Esophagus muscularis mucosa (tissue), 4 donors: ENCODE measurements around the gene ZFYVE1. TPM values are rescaled to one million over a fixed set of nuclear protein-coding genes. Genes with fewer than 3 reads are reported as not detected.

ENCODE experiments used
- DNase-seq: peaks from one replicate; pipeline ENCODE4 v3.0.0-alpha.2; 2017; ENCODE audit errors: extremely low spot score
- H3K27ac ChIP-seq, 4 donors: fragments of 200-600 bp; sonication (generic); replicated peaks in 1 of 4; 1 replicate in 3 of 4; 2 replicates in 1 of 4; pipeline ENCODE4 v1.5.1; 2016 to 2019; ENCODE audit warnings: mild to moderate bottlenecking in 1 of 4
- H3K27me3 ChIP-seq, 4 donors: fragments of 200-600 bp; sonication (generic); one replicate each; pipeline versions ENCODE4 v1.5.1 to v1.6.0; 2016 to 2019
- H3K36me3 ChIP-seq, 4 donors: fragments of 200-600 bp; sonication (generic); one replicate each; pipeline ENCODE4 v1.5.1; 2016 to 2019
- H3K4me1 ChIP-seq, 4 donors: fragments of 200-600 bp; sonication (generic); one replicate each; pipeline ENCODE4 v1.5.1; 2016 to 2019
- H3K4me3 ChIP-seq, 4 donors: fragments of 200-600 bp; sonication (generic); 1 replicate in 2 of 4; 2 replicates in 2 of 4; pipeline ENCODE4 v1.5.1; 2016 to 2019; ENCODE audit warnings: mild to moderate bottlenecking in 4 of 4, moderate library complexity in 1 of 4
- H3K9me3 ChIP-seq, 4 donors: fragments of 200-600 bp; sonication (generic); 1 replicate in 3 of 4; 2 replicates in 1 of 4; pipeline ENCODE4 v1.5.1; 2016 to 2019
- EP300 ChIP-seq: sonication (generic); formaldehyde crosslinking; IDR thresholded peaks from one replicate; pipeline ENCODE4 v1.6.1; 2017; ENCODE audit warnings: antibody characterized with exemption
- POLR2A ChIP-seq: fragments of 450-650 bp; IDR thresholded peaks from one replicate; pipeline ENCODE4 v1.6.1; 2017; ENCODE audit warnings: antibody characterized with exemption, moderate library complexity, mild to moderate bottlenecking, low read depth
- POLR2AphosphoS5 ChIP-seq, 2 donors: sonication (generic); formaldehyde crosslinking; IDR thresholded peaks; one replicate each; pipeline ENCODE4 v1.6.1; 2017; ENCODE audit warnings: antibody characterized with exemption in 2 of 2
- WGBS: methylation state at CpG from one replicate; pipeline ENCODE4 v1.1.5; 2018; 5-methylcytosine and 5-hydroxymethylcytosine counted together
- intact Hi-C: fragments of 100-400 bp; cut with DNase I; formaldehyde crosslinking; loops from one replicate; pipeline ENCODE4 v1.15.1; 2023
- total RNA-seq, 4 donors: library from RNA; depleted of rRNA; stranded (reverse); fragments of >200 nt; gene quantifications; one replicate each; pipeline versions ENCODE4 v1.1.0 to v1.2.1, GENCODE V29; 2016
- TF ChIP-seq, protein P1 (sequence below), 3 experiments: fragments of 200-600 bp in 2 of 3; fragments of 450-650 bp in 1 of 3; sonication (generic) in 2 of 3; IDR thresholded peaks; one replicate each; pipeline ENCODE4 v1.5.1; 2017 to 2019; ENCODE audit warnings: antibody characterized with exemption in 3 of 3, mild to moderate bottlenecking in 2 of 3, moderate library complexity in 1 of 3

ZFYVE1 gene
- total RNA-seq, 4 donors from 2014 or later = 18.4 to 26.6 (median 24.1) TPM

GRCh38 chr14:72990171-72990570 is 36.7 kb downstream of the ZFYVE1 start:
- 91% methylated on average over 8 of the region's 8 CpGs for WGBS
- H3K36me3 ChIP-seq = peaks cover 26 to 70% (median 56%) of the 10 kb centered on the region in 4 donors
- intact Hi-C loops = no loop called here

GRCh38 chr14:72986857-72987256 is 40.0 kb downstream of the ZFYVE1 start:
- Histone ChIP-seq H3K27me3 (no peaks in the 10 kb centered on the region), H3K4me1 (no peaks in the 10 kb centered on the region), H3K4me3 (no peak overlapping the region), H3K27ac (no peak overlapping the region), H3K36me3 (peaks cover 16 to 70% (median 55%) of the 10 kb centered on the region in 4 donors), H3K9me3 (no peaks in the 10 kb centered on the region)
- 72% methylated on average over 2 of the region's 2 CpGs for WGBS
- TF ChIP-seq POLR2A (no peak), EP300 (no peak), POLR2AphosphoS5 (IDR thresholded peaks at IDR 0.05) (no peak)
- TF ChIP-seq, protein P1, sequence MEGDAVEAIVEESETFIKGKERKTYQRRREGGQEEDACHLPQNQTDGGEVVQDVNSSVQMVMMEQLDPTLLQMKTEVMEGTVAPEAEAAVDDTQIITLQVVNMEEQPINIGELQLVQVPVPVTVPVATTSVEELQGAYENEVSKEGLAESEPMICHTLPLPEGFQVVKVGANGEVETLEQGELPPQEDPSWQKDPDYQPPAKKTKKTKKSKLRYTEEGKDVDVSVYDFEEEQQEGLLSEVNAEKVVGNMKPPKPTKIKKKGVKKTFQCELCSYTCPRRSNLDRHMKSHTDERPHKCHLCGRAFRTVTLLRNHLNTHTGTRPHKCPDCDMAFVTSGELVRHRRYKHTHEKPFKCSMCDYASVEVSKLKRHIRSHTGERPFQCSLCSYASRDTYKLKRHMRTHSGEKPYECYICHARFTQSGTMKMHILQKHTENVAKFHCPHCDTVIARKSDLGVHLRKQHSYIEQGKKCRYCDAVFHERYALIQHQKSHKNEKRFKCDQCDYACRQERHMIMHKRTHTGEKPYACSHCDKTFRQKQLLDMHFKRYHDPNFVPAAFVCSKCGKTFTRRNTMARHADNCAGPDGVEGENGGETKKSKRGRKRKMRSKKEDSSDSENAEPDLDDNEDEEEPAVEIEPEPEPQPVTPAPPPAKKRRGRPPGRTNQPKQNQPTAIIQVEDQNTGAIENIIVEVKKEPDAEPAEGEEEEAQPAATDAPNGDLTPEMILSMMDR (IDR thresholded peaks at IDR 0.05) = no peak
- no peak for DNase-seq
- intact Hi-C loops = no loop called here

More at GRCh38 chr14:72990171-72990570, 36.7 kb downstream of the ZFYVE1 start:
- no peak for TF ChIP-seq POLR2AphosphoS5 (IDR thresholded peaks at IDR 0.05)
- no peak for TF ChIP-seq POLR2A
- TF ChIP-seq EP300 = no peak
- Histone ChIP-seq H3K9me3 (no peaks in the 10 kb centered on the region), H3K27ac (no peak overlapping the region), H3K27me3 (no peaks in the 10 kb centered on the region), H3K4me3 (no peak overlapping the region), H3K4me1 (no peaks in the 10 kb centered on the region)
- no peak for DNase-seq

GRCh38 chr14:72986214-72986613 is 40.7 kb downstream of the ZFYVE1 start:
- peaks cover 23 to 70% (median 56%) of the 10 kb centered on the region in 4 donors for H3K36me3 ChIP-seq
- intact Hi-C loops = no loop called here
- no peak for DNase-seq
- H3K27me3 ChIP-seq = no peaks in the 10 kb centered on the region
- 74% methylated on average over 3 of the region's 3 CpGs for WGBS
- H3K4me1 ChIP-seq = no peaks in the 10 kb centered on the region
- no peak overlapping the region for H3K4me3 ChIP-seq
- no peak overlapping the region for H3K27ac ChIP-seq
- no peaks in the 10 kb centered on the region for H3K9me3 ChIP-seq
- TF ChIP-seq POLR2AphosphoS5 (IDR thresholded peaks at IDR 0.05) = no peak
- no peak for TF ChIP-seq POLR2A
- no peak for TF ChIP-seq EP300
- TF ChIP-seq, protein P1 (IDR thresholded peaks at IDR 0.05) = no peak

- intact Hi-C loops = no loop called here
- H3K9me3 ChIP-seq = no peaks in the 10 kb centered on the region
- no peak overlapping the region for H3K27ac ChIP-seq
- WGBS = 94% methylated on average over 3 of the region's 3 CpGs
- peaks cover 38 to 92% (median 76%) of the 10 kb centered on the region in 4 donors for H3K36me3 ChIP-seq
- no peak overlapping the region for H3K4me3 ChIP-seq
- no peak for DNase-seq
- H3K27me3 ChIP-seq = no peaks in the 10 kb centered on the region
- H3K4me1 ChIP-seq = no peaks in the 10 kb centered on the region
- TF ChIP-seq POLR2A (no peak), EP300 (no peak), POLR2AphosphoS5 (IDR thresholded peaks at IDR 0.05) (no peak)
- TF ChIP-seq, protein P1 (IDR thresholded peaks at IDR 0.05) = no peak
Measured at GRCh38 chr14:72982146-72982708, 44.7 kb downstream of the ZFYVE1 start.

DNA sequence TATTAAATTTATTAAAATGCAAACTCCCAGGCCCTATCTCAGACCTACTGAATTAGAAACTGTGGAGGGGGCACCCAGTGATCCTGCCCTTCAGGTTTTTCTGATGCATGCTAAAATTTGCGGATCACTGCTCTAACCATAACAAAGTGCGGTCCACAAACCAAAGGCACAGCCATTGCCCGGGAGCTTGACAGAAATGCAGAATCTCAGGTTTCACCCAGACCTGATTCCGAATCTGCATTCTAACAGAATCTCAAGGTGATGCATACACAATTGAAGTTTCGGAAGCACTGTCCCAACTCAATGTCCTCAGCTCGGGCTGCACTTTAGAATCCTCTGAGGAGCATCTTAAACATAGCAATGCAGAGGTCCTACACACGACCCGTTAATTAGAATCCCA is 46.0 kb downstream of the ZFYVE1 start:
- WGBS = 95% methylated on average over 8 of the region's 8 CpGs
- intact Hi-C loops = no loop called here
- Histone ChIP-seq H3K4me1 (no peaks in the 10 kb centered on the region), H3K9me3 (no peaks in the 10 kb centered on the region), H3K36me3 (peaks cover 42 to 93% (median 82%) of the 10 kb centered on the region in 4 donors), H3K27ac (no peak overlapping the region), H3K27me3 (no peaks in the 10 kb centered on the region), H3K4me3 (no peak overlapping the region)
- DNase-seq = no peak
- TF ChIP-seq, protein P1 (IDR thresholded peaks at IDR 0.05) = no peak
- TF ChIP-seq EP300 (no peak), POLR2A (no peak), POLR2AphosphoS5 (IDR thresholded peaks at IDR 0.05) (no peak)
